SU-DHL-6 (cell line): ENCODE results near the gene CCDC183.

Source experiments
- H2AFZ ChIP-seq: fragments of 200-600 bp; sonication (generic); 2 replicates; pipeline ENCODE4 v1.6.1; 2014; ENCODE audit warnings: low read depth, mild to moderate bottlenecking, moderate library complexity, mixed read lengths, antibody characterized with exemption, low read length; ENCODE audit not compliant: severe bottlenecking
- H3F3A ChIP-seq: fragments of 200-600 bp; shearing (Covaris generic); 2 replicates; pipeline ENCODE4 v1.6.0; 2016; ENCODE audit warnings: antibody characterized with exemption, mild to moderate bottlenecking; ENCODE audit not compliant: insufficient read depth
- H3K27ac ChIP-seq: fragments of 200-600 bp; sonication (generic); 2 replicates; pipeline ENCODE4 v1.5.1; 2016; ENCODE audit warnings: low read depth, mild to moderate bottlenecking, low read length, moderate library complexity, mixed read lengths
- H3K27me3 ChIP-seq: fragments of 200-600 bp; sonication (generic), shearing (Covaris generic); 2 replicates; pipeline ENCODE4 v1.6.0; 2014; ENCODE audit warnings: mild to moderate bottlenecking, low read length
- H3K36me3 ChIP-seq: fragments of 200-600 bp; sonication (generic); 2 replicates; pipeline ENCODE4 v1.6.1; 2014; ENCODE audit warnings: mild to moderate bottlenecking, low read length, mixed read lengths
- H3K4me2 ChIP-seq: fragments of 300-600, 200-600 bp; shearing (Covaris generic), sonication (generic); 2 replicates; pipeline ENCODE4 v1.6.0; 2014; ENCODE audit warnings: low read length, low read depth, mild to moderate bottlenecking; ENCODE audit not compliant: poor library complexity, severe bottlenecking
- H3K4me3 ChIP-seq: fragments of 200-600 bp; sonication (generic); 2 replicates; pipeline ENCODE4 v1.5.1; 2014; ENCODE audit warnings: antibody characterized with exemption, low read length, mild to moderate bottlenecking, mixed read lengths; ENCODE audit not compliant: insufficient read depth, poor library complexity, severe bottlenecking
- H3K79me2 ChIP-seq: fragments of 200-600 bp; sonication (generic); 2 replicates; pipeline ENCODE4 v1.6.1; 2014; ENCODE audit warnings: mild to moderate bottlenecking, low read length, moderate library complexity; ENCODE audit not compliant: insufficient read depth
- H3K9ac ChIP-seq: fragments of 200-600 bp; sonication (generic); 2 replicates; pipeline ENCODE4 v1.7.0; 2014; ENCODE audit warnings: mild to moderate bottlenecking, low read length
- H3K9me2 ChIP-seq: fragments of 200-600 bp; sonication (generic); replicated peaks from 2 replicates; pipeline ENCODE4 v1.6.1; 2014; ENCODE audit warnings: low read length; ENCODE audit not compliant: insufficient read depth
- H3K9me3 ChIP-seq: fragments of 200-600 bp; sonication (generic); 2 replicates; pipeline ENCODE4 v1.6.1; 2014; ENCODE audit warnings: low read length, mixed read lengths; ENCODE audit not compliant: insufficient read depth
- H4K20me1 ChIP-seq: fragments of 200-600 bp; sonication (generic); 2 replicates; pipeline ENCODE4 v1.6.1; 2014; ENCODE audit warnings: low read depth, mild to moderate bottlenecking, antibody characterized with exemption, low read length, moderate library complexity, mixed read lengths
- CTCF ChIP-seq: fragments of 200-600 bp; sonication (generic); IDR thresholded peaks from one replicate; pipeline ENCODE4 v1.5.1; 2017; ENCODE audit warnings: antibody characterized with exemption, mild to moderate bottlenecking, low read length, moderate library complexity; ENCODE audit not compliant: insufficient read depth, poor library complexity, severe bottlenecking
- EZH2phosphoT487 ChIP-seq: fragments of 200-600 bp; sonication (generic), shearing (Covaris generic); conservative IDR thresholded peaks from 2 replicates; pipeline ENCODE4 v1.6.1; 2018; ENCODE audit warnings: mild to moderate bottlenecking, antibody characterized with exemption, low read length, moderate library complexity, mixed read lengths

CCDC183 gene

GRCh38 chr9:136808075-136808805 lies 12.1 kb downstream of the CCDC183 start:
- Histone ChIP-seq H3K27me3 (no peaks in the 10 kb centered on the region), H3K9me2 (no peaks in the 10 kb centered on the region), H2AFZ (peak overlapping the region; percentile 64), H3K4me3 (peak overlapping the region; percentile 94), H3K4me2 (peak overlapping the region; percentile 82), H4K20me1 (peaks cover 3% of the 10 kb centered on the region; the same call in 1 of the 2 replicates), H3K9me3 (no peaks in the 10 kb centered on the region), H3K36me3 (peaks cover 14% of the 10 kb centered on the region), H3F3A (no peaks in the 10 kb centered on the region), H3K9ac (peak overlapping the region; percentile 99), H3K27ac (peak overlapping the region; percentile 71), H3K79me2 (peaks cover 58% of the 10 kb centered on the region)
- no peak for TF ChIP-seq EZH2phosphoT487
- no peak for TF ChIP-seq CTCF

GRCh38 chr9:136808806-136809158 lies 12.6 kb downstream of the CCDC183 start:
- H4K20me1 ChIP-seq, result peaks cover 3% of the 10 kb centered on the region; the same call in 1 of the 2 replicates
- H3K36me3 ChIP-seq, result peaks cover 14% of the 10 kb centered on the region
- no peaks in the 10 kb centered on the region for H3K9me2 ChIP-seq
- H3F3A ChIP-seq, result no peaks in the 10 kb centered on the region
- H2AFZ ChIP-seq, result no peak overlapping the region
- peak overlapping the region; percentile 94 for H3K4me3 ChIP-seq
- H3K9ac ChIP-seq, result peak overlapping the region; percentile 99
- H3K27ac ChIP-seq, result peak overlapping the region; percentile 71
- peak overlapping the region; percentile 82 for H3K4me2 ChIP-seq
- H3K9me3 ChIP-seq, result no peaks in the 10 kb centered on the region
- peaks cover 64% of the 10 kb centered on the region for H3K79me2 ChIP-seq
- no peak for TF ChIP-seq CTCF
- no peak for TF ChIP-seq EZH2phosphoT487
- H3K27me3 ChIP-seq, result no peaks in the 10 kb centered on the region

GRCh38 chr9:136814725-136815421 lies 18.7 kb downstream of the CCDC183 start:
- H3K9ac ChIP-seq, result no peak overlapping the region
- no peak overlapping the region for H3K4me3 ChIP-seq
- H4K20me1 ChIP-seq, result 0 out of 2 replicates have a peak, but pooled peaks cover 3% of the 10 kb centered on the region
- no peaks in the 10 kb centered on the region; the same call in 1 of the 2 replicates for H3F3A ChIP-seq
- no peak overlapping the region for H3K27ac ChIP-seq
- peaks cover 82% of the 10 kb centered on the region for H3K79me2 ChIP-seq
- H3K9me3 ChIP-seq, result no peaks in the 10 kb centered on the region
- TF ChIP-seq EZH2phosphoT487, result no peak
- TF ChIP-seq CTCF, result no peak
- H3K4me2 ChIP-seq, result no peak overlapping the region
- no peaks in the 10 kb centered on the region for H3K9me2 ChIP-seq
- no peaks in the 10 kb centered on the region for H3K27me3 ChIP-seq
- H3K36me3 ChIP-seq, result peaks cover 9% of the 10 kb centered on the region
- no peak overlapping the region for H2AFZ ChIP-seq
